PC-3 (cell line): ENCODE results near the gene PLEKHN1.

ENCODE experiments used
- EZH2 ChIP-seq: fragments of 300-600 bp; sonication (generic); IDR thresholded peaks from one replicate; pipeline ENCODE4 v1.6.1; 2017; ENCODE audit warnings: antibody characterized with exemption, mild to moderate bottlenecking, low read length; ENCODE audit not compliant: unreplicated experiment
- TF ChIP-seq, protein P1 (sequence below): fragments of 300-600 bp; sonication (generic); conservative IDR thresholded peaks from 2 replicates; pipeline ENCODE4 v1.5.1; 2017; ENCODE audit warnings: antibody characterized with exemption, low read depth, mild to moderate bottlenecking, low read length

DNA sequence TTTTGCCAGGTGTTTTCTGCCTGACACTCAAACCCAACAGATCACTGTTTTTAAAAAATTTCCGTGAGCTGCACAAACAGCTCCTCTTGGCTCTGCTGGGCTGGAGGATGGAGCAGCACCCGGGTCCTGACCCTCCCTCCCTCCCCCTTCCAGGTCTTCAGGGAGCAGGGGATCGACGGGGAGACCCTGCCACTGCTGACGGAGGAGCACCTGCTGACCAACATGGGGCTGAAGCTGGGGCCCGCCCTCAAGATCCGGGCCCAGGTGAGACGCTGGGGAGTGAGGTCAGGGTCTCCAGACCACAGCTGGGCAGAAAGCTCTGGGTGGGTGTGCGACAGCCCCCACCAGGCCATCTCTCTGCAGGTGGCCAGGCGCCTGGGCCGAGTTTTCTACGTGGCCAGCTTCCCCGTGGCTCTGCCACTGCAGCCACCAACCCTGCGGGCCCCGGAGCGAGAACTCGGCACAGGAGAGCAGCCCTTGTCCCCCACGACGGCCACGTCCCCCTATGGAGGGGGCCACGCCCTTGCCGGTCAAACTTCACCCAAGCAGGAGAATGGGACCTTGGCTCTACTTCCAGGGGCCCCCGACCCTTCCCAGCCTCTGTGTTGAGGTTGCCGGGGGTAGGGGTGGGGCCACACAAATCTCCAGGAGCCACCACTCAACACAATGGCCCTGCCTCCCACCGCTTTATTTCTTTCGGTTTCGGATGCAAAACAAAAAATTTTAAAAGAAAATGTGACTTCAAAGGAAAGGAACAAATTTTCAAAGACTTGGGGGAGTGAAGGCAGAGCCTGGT is 22.5 kb upstream of the PLEKHN1 start:
- TF ChIP-seq, protein P1, sequence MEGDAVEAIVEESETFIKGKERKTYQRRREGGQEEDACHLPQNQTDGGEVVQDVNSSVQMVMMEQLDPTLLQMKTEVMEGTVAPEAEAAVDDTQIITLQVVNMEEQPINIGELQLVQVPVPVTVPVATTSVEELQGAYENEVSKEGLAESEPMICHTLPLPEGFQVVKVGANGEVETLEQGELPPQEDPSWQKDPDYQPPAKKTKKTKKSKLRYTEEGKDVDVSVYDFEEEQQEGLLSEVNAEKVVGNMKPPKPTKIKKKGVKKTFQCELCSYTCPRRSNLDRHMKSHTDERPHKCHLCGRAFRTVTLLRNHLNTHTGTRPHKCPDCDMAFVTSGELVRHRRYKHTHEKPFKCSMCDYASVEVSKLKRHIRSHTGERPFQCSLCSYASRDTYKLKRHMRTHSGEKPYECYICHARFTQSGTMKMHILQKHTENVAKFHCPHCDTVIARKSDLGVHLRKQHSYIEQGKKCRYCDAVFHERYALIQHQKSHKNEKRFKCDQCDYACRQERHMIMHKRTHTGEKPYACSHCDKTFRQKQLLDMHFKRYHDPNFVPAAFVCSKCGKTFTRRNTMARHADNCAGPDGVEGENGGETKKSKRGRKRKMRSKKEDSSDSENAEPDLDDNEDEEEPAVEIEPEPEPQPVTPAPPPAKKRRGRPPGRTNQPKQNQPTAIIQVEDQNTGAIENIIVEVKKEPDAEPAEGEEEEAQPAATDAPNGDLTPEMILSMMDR, result no peak
- no peak for TF ChIP-seq EZH2
